ACHN (cell line): Measurements from ENCODE around the gene COL4A5.
A peak's percentile ranks its signal among the peaks of the same experiment; 100 is the strongest.

ENCODE experiments used
- DNase-seq: peaks from one replicate; pipeline ENCODE4 v3.0.0-alpha.2; 2015
- in situ Hi-C: cut with HindIII; loops from 2 replicates; pipeline ENCODE4 v1.10.0; 2017; ENCODE audit warnings: low sequenced_read_pairs, low pct_ligation_motif_present, low pct_unique_long_range_greater_than_20kb

COL4A5 gene

GRCh38 chrX:108584617-108585211 is 145.1 kb downstream of the COL4A5 start:
- peak; percentile 4 for DNase-seq
- in situ Hi-C loops, result no loop called here

- DNase-seq, result no peak
- in situ Hi-C loops, result no loop called here
Observed at GRCh38 chrX:108590496-108590895, 150.9 kb downstream of the COL4A5 start.

GRCh38 chrX:108601276-108601675 is 161.6 kb downstream of the COL4A5 start:
- peak; percentile 2 for DNase-seq
- in situ Hi-C loops, result no loop called here

GRCh38 chrX:108610141-108610540 is 170.5 kb downstream of the COL4A5 start:
- in situ Hi-C loops, result no loop called here
- DNase-seq, result no peak

GRCh38 chrX:108614616-108615015 is 175.0 kb downstream of the COL4A5 start:
- no peak for DNase-seq
- in situ Hi-C loops, result no loop called here

- no peak for DNase-seq
Observed at GRCh38 chrX:108640817-108641216, 201.2 kb downstream of the COL4A5 start.

GRCh38 chrX:108641589-108642272 is 202.1 kb downstream of the COL4A5 start:
- in situ Hi-C loops, result no loop called here
- no peak for DNase-seq

More at GRCh38 chrX:108640817-108641216, 201.2 kb downstream of the COL4A5 start:
- in situ Hi-C loops, result no loop called here

- in situ Hi-C loops, result no loop called here
- DNase-seq, result no peak
Observed at GRCh38 chrX:108642273-108642628, 202.6 kb downstream of the COL4A5 start.

- in situ Hi-C loops, result no loop called here
- DNase-seq, result no peak
Observed at GRCh38 chrX:108664701-108665100, 225.1 kb downstream of the COL4A5 start.

GRCh38 chrX:108666101-108666500 is 226.5 kb downstream of the COL4A5 start:
- in situ Hi-C loops, result no loop called here
- no peak for DNase-seq

- in situ Hi-C loops, result no loop called here
Observed at GRCh38 chrX:108671526-108671925, 231.9 kb downstream of the COL4A5 start.

GRCh38 chrX:108696690-108697089 is 257.1 kb downstream of the COL4A5 start:
- in situ Hi-C loops, result no loop called here
- DNase-seq, result no peak

More at GRCh38 chrX:108671526-108671925, 231.9 kb downstream of the COL4A5 start:
- DNase-seq, result no peak

- in situ Hi-C loops, result no loop called here
- DNase-seq, result peak; percentile 42
Observed at GRCh38 chrX:108699368-108699767, 259.7 kb downstream of the COL4A5 start.

GRCh38 chrX:108701633-108702032 is 262.0 kb downstream of the COL4A5 start:
- in situ Hi-C loops, result no loop called here
- DNase-seq, result no peak

- no peak for DNase-seq
- in situ Hi-C loops, result no loop called here
Observed at GRCh38 chrX:108702530-108702929, 262.9 kb downstream of the COL4A5 start.

GRCh38 chrX:108704839-108705238 is 265.2 kb downstream of the COL4A5 start:
- DNase-seq, result no peak
- in situ Hi-C loops, result no loop called here

GRCh38 chrX:108712886-108713285 is 273.2 kb downstream of the COL4A5 start:
- in situ Hi-C loops, result no loop called here

GRCh38 chrX:108722561-108722960 is 282.9 kb downstream of the COL4A5 start:
- in situ Hi-C loops, result no loop called here

More at GRCh38 chrX:108712886-108713285, 273.2 kb downstream of the COL4A5 start:
- no peak for DNase-seq

GRCh38 chrX:108726748-108727147 is 287.1 kb downstream of the COL4A5 start:
- in situ Hi-C loops, result no loop called here
- DNase-seq, result no peak

More at GRCh38 chrX:108722561-108722960, 282.9 kb downstream of the COL4A5 start:
- no peak for DNase-seq

GRCh38 chrX:108731153-108731552 is 291.5 kb downstream of the COL4A5 start:
- in situ Hi-C loops, result no loop called here
- DNase-seq, result no peak
